ENCODE measurements around the gene CHD1L.

The CHD1L gene

DNA sequence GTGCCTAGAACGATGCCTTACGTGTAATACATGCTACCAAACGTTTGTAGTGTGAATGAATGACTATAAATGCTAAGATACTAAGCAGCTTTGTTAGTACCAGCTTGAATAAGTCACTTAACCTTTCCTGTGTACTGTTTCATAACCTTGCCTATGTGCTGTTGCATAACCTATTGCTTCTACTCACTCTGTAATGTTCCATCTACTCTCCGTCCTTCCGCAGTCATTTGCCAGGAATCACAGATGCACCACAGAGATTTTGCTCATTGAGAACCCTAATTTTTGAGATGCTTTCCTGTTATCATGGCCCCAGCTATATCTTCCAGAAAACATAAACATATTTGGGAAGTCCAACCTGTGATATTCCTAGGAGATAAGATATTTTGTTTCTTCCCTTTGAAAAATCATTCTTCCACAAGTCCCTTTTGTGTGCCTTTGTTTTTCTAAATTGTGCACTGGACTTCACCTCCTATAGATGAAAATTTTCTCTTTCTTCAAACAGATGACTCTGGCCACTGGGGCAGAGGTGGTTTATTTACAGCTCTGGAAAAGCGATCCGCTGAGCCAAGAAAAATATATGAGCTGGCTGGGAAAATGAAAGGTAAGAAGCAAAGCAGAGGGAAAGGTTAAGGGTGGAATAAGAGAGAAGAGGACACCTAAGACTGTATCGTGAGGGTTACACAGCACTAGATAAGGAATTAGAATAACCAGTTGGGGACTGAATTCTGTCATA, 44.8 kb downstream of the CHD1L start:
- TF ChIP-seq, protein P1, sequence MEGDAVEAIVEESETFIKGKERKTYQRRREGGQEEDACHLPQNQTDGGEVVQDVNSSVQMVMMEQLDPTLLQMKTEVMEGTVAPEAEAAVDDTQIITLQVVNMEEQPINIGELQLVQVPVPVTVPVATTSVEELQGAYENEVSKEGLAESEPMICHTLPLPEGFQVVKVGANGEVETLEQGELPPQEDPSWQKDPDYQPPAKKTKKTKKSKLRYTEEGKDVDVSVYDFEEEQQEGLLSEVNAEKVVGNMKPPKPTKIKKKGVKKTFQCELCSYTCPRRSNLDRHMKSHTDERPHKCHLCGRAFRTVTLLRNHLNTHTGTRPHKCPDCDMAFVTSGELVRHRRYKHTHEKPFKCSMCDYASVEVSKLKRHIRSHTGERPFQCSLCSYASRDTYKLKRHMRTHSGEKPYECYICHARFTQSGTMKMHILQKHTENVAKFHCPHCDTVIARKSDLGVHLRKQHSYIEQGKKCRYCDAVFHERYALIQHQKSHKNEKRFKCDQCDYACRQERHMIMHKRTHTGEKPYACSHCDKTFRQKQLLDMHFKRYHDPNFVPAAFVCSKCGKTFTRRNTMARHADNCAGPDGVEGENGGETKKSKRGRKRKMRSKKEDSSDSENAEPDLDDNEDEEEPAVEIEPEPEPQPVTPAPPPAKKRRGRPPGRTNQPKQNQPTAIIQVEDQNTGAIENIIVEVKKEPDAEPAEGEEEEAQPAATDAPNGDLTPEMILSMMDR (IDR thresholded peaks at IDR 0.05), result no peak

DNA sequence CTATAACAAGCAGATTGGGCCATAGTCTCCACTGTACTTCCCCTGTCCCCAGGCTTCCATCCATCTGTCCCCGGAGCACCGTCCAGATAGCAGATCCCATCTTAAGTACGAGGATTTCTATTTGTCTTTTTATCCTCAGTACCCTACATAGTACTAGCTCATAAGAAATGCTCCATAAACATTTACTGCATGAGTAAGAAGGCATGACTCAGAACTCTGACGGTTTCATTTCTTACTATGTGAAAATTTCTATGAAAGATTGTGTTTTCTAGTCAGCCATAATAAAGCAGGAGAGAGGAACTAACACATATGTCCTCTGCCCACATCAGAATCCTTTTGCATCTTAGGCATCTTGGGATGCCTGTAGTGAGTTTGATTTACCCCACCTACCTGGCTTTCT, 49.5 kb downstream of the CHD1L start:
- TF ChIP-seq, protein P1 (IDR thresholded peaks at IDR 0.05), result no peak

DNA sequence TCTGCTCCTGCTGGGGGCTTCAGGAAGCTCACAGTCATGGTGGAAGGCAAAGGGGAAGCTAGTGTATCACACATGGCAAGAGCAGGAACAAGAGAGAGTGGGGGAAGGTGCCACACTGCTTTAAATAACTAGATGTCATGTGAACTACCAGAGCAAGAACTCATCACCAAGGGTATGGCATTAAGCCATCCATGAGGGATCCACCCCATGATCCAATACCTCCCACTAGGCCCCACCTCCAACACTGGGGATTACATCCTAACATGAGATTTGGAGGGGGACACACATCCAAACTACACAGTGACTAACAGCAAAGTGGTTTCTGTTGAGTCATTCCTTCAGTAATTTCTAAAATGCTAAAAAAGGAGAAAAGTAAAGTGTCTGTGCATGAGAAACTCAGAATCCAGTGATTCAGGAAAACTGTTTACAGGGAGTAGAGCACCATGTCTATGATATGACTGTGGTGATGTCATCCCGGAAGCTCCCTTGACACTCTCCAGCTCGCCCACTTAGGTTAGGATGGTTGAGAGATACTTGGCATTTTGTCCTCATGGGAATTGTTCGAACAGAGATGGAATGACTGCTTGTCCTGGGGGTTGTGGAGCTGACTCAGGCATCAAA, 50.3 kb downstream of the CHD1L start:
- TF ChIP-seq, protein P1 (IDR thresholded peaks at IDR 0.05), result no peak

DNA sequence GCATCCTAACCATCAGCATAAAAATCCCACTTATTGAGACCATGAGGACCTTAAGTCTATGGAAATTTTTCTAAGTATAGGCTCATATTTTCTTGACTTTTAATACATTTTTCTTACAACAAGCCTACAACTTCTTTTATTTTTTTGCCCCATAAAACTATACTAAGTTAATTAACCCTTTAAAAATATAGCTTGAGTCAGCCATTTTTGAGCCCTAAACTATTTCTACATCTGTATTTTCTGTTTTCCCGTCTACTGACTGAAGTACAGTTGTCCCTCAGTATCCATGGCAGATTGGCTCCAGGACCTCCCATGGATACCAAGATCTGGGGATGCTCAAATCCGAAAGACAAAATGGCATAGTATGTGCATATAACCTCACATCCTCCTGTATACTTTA, 55.0 kb downstream of the CHD1L start:
- TF ChIP-seq, protein P1 (IDR thresholded peaks at IDR 0.05), result no peak

DNA sequence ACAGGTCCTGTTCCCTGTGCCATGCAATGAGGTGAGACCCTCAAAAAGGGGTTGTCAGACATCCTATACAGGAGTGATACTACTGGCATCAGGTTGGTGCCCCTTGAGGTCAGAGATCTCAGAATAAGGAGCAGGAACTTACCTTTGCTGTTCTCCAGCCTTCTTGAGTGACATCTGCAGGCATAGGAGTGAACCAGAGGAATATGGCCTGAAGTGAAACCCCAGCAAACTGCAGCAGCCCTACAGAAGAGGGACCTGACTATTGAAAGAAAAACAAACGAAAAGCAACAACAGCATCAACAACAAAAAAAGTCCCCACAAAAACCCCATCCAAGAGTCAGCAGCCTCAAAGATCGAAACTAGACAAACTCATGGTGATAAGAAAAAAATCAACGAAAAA, 74.5 kb downstream of the CHD1L start:
- TF ChIP-seq, protein P1 (IDR thresholded peaks at IDR 0.05), result no peak

DNA sequence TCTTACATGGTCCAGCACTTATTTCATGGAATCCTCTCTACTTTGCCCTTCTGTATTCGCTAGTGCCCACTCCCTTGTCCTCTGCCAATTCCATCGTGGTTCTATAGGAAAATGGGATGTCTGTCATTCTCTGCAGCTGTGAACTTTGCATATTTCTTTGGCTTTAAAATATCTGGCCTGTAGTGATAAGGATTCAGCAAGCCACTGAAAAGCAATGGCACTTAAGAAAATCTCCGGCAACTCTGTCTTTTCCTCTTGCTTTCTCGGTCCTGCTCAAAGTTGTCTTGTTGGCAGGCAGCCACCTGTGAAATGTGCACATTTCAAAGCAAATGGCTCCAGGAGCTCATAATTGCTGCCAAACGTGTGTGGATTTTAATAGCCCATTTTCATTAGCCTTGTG, 91.8 kb downstream of the CHD1L start:
- TF ChIP-seq, protein P1 (IDR thresholded peaks at IDR 0.05), result no peak

DNA sequence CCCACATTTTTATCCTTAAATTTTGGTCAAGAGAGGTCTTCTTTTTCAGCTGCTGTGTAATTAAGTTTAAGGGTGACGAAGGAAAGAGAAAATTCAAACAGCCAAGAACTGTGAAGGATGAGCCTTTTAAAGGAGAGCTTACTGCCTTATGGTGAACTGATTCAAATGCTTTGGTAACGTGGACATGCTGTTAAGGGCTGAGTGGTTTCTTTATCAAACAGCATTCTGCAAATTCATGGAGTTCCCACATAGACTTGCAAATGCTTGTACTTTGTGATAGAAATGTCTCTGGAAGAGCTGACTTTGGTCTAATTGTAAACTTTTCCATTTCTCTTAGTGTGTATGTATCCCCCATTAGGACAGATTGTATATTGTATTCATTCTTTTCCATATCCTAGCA, 93.8 kb downstream of the CHD1L start:
- TF ChIP-seq, protein P1 (IDR thresholded peaks at IDR 0.05), result no peak

All from LNCAP (cell line).